ENCODE measurements around the gene SEC63.

DNA sequence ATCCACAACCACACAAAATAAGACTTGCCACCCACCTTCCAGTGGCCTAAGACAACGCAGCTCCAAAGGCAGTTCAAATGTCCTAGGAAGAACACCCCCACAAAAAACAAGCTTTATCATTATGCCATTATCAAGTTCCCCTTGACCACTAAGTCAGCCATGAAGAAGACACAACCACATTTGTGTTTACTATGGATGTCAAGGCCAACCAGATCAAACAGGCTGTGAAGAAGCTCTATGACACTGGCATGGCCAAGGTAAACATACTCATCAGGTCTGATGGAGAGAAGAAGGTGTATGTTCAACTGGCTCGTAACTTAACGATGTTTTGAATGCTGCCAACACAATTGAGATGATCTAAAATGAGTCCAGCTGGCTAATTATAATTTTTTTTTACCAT, 26.1 kb downstream of the SEC63 start:
- TF ChIP-seq, protein P1, sequence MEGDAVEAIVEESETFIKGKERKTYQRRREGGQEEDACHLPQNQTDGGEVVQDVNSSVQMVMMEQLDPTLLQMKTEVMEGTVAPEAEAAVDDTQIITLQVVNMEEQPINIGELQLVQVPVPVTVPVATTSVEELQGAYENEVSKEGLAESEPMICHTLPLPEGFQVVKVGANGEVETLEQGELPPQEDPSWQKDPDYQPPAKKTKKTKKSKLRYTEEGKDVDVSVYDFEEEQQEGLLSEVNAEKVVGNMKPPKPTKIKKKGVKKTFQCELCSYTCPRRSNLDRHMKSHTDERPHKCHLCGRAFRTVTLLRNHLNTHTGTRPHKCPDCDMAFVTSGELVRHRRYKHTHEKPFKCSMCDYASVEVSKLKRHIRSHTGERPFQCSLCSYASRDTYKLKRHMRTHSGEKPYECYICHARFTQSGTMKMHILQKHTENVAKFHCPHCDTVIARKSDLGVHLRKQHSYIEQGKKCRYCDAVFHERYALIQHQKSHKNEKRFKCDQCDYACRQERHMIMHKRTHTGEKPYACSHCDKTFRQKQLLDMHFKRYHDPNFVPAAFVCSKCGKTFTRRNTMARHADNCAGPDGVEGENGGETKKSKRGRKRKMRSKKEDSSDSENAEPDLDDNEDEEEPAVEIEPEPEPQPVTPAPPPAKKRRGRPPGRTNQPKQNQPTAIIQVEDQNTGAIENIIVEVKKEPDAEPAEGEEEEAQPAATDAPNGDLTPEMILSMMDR (IDR thresholded peaks at IDR 0.05; ENCODE audit: low read depth, low read length, missing input control), result no peak
- TF ChIP-seq EGR1 (IDR thresholded peaks at IDR 0.05; ENCODE audit: low read depth in 2 of 2) (no peak), FOXA1 (IDR thresholded peaks at IDR 0.05) (no peak), TAF1 (conservative IDR thresholded peaks at IDR 0.05) (no peak), SP1 (IDR thresholded peaks at IDR 0.05) (no peak), RAD21 (IDR thresholded peaks at IDR 0.05) (no peak), FOXA2 (IDR thresholded peaks at IDR 0.05) (no peak), RXRA (IDR thresholded peaks at IDR 0.05) (no peak), GABPA (IDR thresholded peaks at IDR 0.05 in 1 of 2, conservative IDR thresholded peaks at IDR 0.05 in 1 of 2) (no peak), YY1 (IDR thresholded peaks at IDR 0.05) (no peak)
- TF ChIP-seq, protein P2, sequence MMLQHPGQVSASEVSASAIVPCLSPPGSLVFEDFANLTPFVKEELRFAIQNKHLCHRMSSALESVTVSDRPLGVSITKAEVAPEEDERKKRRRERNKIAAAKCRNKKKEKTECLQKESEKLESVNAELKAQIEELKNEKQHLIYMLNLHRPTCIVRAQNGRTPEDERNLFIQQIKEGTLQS (IDR thresholded peaks at IDR 0.05), result no peak
- TF ChIP-seq, protein P3, sequence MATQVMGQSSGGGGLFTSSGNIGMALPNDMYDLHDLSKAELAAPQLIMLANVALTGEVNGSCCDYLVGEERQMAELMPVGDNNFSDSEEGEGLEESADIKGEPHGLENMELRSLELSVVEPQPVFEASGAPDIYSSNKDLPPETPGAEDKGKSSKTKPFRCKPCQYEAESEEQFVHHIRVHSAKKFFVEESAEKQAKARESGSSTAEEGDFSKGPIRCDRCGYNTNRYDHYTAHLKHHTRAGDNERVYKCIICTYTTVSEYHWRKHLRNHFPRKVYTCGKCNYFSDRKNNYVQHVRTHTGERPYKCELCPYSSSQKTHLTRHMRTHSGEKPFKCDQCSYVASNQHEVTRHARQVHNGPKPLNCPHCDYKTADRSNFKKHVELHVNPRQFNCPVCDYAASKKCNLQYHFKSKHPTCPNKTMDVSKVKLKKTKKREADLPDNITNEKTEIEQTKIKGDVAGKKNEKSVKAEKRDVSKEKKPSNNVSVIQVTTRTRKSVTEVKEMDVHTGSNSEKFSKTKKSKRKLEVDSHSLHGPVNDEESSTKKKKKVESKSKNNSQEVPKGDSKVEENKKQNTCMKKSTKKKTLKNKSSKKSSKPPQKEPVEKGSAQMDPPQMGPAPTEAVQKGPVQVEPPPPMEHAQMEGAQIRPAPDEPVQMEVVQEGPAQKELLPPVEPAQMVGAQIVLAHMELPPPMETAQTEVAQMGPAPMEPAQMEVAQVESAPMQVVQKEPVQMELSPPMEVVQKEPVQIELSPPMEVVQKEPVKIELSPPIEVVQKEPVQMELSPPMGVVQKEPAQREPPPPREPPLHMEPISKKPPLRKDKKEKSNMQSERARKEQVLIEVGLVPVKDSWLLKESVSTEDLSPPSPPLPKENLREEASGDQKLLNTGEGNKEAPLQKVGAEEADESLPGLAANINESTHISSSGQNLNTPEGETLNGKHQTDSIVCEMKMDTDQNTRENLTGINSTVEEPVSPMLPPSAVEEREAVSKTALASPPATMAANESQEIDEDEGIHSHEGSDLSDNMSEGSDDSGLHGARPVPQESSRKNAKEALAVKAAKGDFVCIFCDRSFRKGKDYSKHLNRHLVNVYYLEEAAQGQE (IDR thresholded peaks at IDR 0.05), result no peak

All from liver (tissue), 3 donors.